Islet of Langerhans (tissue), 1 donor: ENCODE measurements around the gene SLC12A8.

Experiments used
- FAIRE-seq: peaks from one replicate; lab custom pipeline; 2011; peaks lifted over from hg19 to GRCh38; lab: Jason Lieb, UNC

The SLC12A8 gene

DNA sequence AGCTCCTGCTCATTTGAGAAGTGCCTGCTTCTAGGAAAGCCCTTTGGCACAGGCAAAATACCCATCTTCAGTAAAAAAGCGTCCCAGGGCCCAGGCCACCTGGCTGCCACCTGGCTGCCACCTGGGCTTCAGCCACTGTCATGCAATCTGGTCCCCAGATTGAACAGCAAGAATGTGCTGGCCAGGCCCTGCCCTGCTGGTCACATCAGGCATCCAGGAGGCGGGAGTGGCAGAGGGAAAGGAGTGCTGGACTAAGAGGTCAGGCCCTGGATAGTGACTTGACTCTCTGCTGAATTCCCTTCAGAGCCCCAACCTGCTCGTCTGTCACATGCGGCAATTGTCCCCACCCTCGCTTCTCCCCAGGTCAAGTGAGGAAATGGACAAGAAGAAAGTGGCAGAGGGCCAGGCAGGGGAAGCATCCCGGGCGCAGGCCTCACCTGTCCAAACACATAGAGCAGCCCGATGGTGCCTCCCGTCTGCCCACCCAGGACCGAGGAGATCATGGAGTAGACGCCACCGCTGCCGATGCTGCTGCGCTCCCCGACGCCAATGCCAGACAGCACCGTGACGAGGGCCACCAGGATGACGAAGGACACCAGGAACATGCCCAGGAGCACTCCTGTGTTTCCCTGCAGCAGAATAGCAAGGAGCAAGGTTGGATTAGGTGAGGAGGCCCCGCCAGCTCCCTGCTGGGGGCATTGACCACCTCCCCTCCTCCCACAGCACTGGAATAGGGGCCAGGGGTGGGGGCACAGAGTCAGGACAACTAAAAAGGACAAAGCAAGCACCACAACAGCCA lies 25.5 kb downstream of the SLC12A8 start:
- FAIRE-seq: no peak

- no peak for FAIRE-seq
Measured at GRCh38 chr3:125186261-125186787, 26.2 kb downstream of the SLC12A8 start.

DNA sequence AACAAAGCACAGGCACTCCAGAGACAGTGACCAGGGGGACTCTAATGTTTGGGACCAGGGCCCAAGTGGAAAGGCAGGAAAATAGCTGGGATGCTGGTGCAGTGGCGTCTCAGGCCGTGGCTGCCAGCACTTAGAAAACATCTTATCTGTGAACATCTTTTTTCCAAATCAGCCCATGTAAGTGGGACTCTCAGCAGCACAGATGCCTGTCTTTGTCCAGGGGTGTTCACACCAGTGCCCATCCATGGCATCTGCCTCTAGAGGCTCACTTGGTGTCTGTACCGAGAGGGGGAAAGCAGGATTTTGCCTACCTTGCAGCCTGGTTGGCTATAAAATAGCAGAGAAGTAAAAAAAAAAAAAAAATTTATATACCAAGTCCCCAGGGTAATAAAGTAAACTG lies 26.7 kb downstream of the SLC12A8 start:
- FAIRE-seq: no peak

DNA sequence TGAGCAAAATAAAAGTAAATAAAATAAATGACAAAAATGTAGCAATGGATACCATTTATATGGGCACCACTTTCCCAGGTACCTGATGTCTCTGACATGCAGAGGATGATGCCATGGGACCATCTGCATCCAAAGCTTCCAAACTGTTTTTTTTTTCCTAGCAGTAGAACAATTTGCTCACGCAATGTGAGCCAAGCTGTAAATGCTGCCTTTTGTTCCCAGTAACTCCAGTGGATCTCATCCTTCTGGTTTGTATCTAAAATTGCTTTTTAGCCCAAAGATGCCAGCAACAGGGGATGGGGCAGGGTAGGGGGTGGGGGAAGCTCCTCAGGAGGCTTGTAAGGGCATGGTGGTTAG lies 32.7 kb downstream of the SLC12A8 start:
- no peak for FAIRE-seq

DNA sequence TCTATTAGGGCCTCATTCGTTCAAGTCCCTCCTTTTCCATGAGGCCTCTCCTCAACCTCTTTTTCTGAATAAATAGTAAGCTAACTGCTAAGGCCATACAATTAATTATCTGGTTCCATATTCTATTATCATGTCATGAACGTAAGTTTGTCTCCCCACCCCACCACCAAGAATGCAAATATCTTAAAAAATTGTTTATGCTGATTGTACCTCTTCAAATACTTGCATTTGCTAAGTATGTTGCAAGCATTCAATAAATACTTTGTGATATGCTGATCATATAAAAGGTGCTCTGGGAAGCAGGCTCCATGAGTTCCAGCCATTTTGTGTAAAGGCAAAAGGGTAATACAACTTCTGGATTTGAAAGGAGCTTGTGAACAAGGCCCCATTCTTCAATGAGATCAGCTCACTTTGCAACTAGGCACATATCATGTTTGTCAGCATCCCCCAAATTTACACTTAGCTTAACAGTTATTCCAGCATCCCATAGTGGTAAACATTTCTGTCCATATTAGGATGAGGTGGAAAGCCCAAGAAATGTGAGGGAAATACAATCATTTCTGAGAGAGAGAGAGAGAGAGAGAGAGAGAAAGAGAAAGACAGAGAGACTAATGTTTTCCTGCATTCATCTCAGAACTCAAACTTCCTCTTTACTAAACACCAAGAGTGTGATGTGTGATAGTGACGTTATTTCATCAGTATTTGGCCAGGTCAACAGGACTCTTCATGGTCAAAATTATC lies 33.2 kb downstream of the SLC12A8 start:
- no peak for FAIRE-seq

DNA sequence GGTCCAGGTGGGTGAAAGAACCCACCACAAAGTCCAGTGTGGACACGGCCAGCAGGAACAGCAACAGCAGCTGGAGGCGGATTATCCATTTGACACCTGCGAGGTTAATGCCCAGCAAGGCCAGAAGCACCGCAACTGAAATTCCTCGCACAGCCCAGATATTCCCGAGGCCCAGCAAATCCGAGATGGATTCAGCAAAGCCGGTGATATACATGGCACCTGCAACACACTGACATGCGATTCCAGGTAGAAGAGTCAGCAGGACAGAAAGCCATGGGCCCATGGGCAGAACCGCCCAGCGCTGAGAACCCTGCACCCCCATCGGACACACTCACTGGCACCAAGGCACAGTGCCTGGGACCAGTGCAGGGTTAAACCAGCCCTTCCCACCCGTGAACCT lies 34.8 kb downstream of the SLC12A8 start:
- no peak for FAIRE-seq

GRCh38 chr3:125175295-125176078 lies 37.1 kb downstream of the SLC12A8 start:
- FAIRE-seq: no peak

- FAIRE-seq: no peak
Measured at GRCh38 chr3:125172346-125172745, 40.2 kb downstream of the SLC12A8 start.

- no peak for FAIRE-seq
Measured at GRCh38 chr3:125168711-125169393, 43.7 kb downstream of the SLC12A8 start.

DNA sequence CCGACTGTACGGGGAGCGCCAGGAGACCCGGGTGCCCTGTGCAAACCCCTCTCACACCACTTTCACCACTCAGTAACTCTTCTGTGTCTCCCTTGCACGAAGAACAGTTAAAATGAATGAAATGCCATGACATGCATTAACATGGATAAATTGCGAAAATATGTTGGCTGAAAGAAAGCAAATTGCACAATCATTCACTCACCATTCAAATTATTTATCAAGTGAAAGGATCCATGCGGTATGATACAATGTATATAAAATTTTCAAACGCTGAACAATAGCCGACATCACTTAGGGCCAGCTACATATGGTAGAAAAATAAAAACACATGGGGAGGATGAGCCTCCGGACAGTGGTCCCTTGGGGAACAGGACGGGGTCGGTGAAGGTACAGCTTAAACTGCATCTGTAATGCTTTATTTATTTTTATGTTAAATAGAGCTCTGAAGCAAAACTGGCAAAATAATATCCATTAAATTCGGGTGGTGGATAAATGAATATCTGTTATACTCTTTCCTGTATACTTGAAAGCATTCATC lies 45.9 kb downstream of the SLC12A8 start:
- no peak for FAIRE-seq

DNA sequence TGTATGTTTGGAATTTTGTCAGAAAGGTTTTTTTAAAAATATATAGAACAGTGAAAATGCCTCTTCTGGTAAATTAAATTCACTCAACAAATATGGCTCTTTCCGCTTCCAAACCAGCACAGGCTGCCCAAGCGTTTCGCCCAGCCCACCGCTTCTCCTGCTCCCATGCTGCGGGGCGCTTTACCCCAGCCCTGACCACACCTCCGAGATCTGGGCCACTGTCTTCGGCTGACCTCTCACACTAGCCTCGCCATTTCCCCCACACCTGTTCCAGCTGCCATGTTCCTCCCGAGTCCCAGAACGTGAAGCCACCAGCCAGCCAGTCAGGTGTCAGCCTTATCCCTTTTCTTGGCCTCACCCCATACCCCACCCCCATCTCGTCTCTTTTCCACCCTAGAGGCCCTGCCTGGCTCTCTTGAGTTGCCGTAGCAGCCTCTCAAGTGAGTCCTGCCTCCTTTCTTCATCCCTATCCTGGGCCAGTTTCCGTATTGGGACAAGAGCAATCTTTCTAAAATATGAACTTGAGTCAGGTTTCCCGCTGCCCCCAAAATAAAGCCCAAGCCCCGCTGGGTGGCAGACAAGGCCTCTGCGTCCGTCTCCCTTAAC lies 46.5 kb downstream of the SLC12A8 start:
- FAIRE-seq: no peak

DNA sequence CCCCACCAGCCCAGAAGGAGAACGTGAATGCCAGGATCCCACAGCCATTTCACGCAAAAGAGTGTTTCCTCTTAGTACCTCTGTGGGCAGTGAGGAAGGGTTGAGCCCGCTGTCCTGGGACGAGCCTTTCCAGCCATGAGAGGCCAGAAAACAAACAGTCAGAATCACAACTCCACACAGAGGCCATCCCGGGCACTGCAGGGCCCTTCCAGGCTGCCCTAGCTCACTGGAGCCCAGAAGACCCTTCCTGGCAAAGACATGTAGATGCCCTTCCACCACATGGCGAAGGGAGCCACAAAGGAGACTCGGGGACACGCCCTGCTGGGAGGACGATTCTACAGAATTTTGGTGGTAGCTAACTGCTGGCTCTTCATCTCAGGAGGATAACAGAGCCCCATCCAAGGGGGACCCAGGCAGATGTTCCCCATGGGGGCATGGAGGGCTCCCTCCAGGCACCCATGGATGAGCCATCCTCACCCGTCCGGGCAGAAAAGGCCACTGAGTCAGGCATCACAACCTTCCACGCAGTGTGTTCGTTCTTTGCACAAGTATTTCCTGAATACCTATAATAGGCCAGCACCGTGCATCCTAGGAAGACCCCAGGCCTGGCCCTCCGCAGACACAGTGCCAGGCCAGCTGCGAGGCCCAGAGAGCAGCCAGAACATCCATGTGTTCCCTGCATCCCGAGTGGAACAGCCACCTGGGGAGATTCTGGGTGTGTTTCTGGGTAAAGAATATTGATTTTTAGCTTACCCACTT lies 47.2 kb downstream of the SLC12A8 start:
- FAIRE-seq: no peak

DNA sequence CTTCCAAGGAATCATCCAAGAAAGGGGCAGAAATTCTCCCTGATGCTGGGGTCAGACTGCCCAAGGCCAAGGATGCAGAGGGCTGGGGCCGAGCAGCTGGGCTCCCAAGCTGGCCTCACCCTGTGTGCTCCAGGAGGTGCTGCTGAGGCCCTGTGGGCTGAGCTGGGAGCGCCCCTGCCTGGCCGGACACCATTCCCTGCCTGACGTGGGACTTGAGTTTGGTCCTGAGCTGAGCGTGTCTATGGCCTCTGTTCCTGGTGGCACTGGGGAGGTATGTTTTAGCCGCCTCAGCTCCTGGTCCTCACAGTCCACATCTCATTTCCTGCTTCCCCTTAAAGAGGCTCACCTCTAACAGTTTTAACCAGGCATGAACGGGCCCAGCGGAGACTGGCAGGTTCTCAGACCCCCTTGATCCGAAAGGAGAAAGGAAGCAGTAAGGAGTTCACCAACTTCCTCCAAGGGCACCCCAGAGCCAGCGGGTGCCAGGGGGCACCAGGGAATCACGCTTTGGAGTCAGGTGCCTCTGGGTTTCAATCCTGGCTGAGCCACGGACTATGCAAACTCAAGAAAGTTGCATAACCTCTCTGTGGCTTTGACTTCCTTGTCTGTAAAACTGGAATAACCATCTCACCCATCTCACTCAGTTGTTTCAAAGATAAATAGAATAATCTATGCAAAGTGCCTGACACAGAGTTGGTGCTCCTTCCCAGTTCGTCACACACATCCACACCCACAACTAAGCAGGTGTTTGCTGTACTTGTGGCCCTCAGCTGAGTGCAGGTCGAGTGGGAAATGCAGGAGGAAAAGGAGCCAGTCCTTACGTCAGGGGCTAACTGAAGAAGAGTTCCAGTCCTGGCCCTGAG lies 48.6 kb downstream of the SLC12A8 start:
- no peak for FAIRE-seq

DNA sequence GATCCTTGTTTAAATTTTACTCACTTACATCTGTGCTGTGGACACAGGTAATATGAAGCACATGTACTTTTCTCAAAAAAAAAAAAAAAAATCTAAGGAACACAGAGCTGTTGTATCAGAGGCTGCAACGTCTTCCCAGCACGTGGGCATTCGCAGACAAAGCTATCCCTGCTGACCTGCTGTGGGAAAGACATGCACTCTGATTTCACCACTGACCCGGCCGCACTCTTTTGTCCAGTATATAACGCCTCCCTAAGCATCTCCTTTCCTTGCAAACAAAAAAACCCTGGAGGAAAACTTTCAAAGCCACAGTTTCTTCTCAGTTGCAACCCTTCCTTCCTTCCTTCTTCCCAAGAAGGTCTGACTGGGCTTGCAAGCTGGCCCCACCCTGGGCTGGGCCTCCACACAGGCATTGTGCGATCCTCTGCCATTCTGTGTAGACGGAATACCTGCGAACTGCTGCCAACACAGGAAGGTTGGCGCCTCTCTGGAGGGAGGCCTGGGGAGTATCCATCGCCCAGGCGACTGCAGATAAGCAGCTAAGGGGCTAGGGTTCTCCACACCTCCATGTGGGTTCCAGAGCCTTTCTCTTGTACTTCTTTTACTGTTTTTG lies 50.8 kb downstream of the SLC12A8 start:
- no peak for FAIRE-seq

DNA sequence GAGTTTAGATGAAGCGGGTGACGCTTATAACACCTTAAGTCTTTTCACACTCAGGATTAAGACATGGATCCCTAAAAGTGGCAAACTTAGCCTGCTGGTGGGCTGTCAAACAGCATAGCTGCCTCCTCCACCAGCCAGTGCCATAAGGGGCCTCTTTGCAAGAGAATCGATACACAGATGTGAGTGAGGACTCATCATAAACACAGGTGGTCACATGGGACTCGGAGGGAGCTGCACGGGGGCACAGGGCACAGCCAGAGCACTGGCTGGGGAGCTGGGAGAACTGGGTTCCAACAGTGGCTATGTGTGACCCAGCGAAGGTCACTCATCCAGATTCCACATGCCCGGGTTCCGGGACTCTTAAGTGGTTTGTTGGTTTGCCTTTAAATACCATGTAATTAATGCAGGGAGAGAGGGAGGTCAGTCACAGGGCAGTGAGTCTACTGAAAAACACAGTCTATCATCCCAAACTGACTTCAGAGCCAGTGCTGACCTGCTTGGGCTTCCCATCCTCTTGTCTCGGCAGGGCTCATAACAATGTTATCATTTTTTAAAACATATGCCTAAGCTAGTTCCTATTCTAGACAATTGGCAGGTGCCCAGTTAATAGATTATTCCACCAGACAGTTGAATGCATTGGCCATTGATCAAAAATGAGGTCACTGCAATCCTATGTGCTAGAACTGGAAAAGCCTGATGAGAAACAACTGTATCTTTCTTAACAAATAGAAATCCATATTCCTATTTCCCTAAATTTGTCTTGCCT lies 51.8 kb downstream of the SLC12A8 start:
- FAIRE-seq: no peak

DNA sequence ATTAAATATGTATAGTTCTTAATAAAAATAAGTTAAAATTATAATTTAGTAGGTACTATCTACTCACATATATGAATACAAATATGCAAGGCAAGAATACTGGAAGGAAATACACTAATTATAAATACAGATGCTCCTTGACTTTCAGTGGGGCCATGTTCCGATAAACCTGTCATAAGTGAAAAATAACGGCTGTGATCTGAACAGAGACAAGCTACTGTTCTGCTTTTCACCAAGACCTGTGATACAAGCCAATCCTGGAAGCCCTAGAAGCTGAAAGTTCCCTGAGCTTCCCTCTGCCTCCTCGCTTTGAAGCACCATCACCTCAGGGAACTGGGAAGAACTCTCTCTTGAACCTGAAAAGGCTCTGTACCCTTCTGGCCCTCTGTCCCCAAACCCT lies 55.4 kb downstream of the SLC12A8 start:
- FAIRE-seq: no peak

- no peak for FAIRE-seq
Measured at GRCh38 chr3:125156456-125156855, 56.1 kb downstream of the SLC12A8 start.

GRCh38 chr3:125154800-125155269 lies 57.7 kb downstream of the SLC12A8 start:
- FAIRE-seq: no peak
